ENCODE measurements around the gene PLCH2. TPM values are rescaled to one million over a fixed set of nuclear protein-coding genes. Genes with fewer than 3 reads are reported as not detected.

The PLCH2 gene
- total and polyA plus RNA-seq, 9 of the 15 experiments (the other 6 are each of a cell fraction or from before 2014, with no cell fraction given) = 0.16 TPM; not detected in 8

GRCh38 chr1:2479618-2480017 lies 3.5 kb downstream of the PLCH2 start:
- FAIRE-seq (no peak), ATAC-seq (no peak), DNase-seq (ENCODE audit: extremely low read depth in 1 of 4, low spot score in 3 of 4) (no peak)
- in situ Hi-C loops (cut with MboI) (no loop called here), intact Hi-C loops (cut with micrococcal nuclease) (no loop called here)
- Histone ChIP-seq H4K20me1 (replicated peaks; ENCODE audit: control insufficient read depth, insufficient read depth, low read length) (peaks cover 25% of the 10 kb centered on the region), H3K9me3 (replicated peaks; ENCODE audit: control insufficient read depth, insufficient read depth, low read depth, low read length) (no peaks in the 10 kb centered on the region), H3K4me1 (replicated peaks in 1 of 2; ENCODE audit: control insufficient read depth in 2 of 2, insufficient read depth in 2 of 2, low read length in 2 of 2) (peaks cover 0 to 94% of the 10 kb centered on the region in 2 experiments; a peak in 3 of 5 replicates), H3K27ac (ENCODE audit: extremely low read depth, low read depth, low read length) (no peak overlapping the region), H3K4me3 (no peak overlapping the region), H3K9ac (ENCODE audit: insufficient read depth in 1 of 2, low read depth in 2 of 2, low read length in 2 of 2) (no peak overlapping the region), H3K36me3 (ENCODE audit: control insufficient read depth, insufficient read depth, low read length) (no peaks in the 10 kb centered on the region), H3K79me2 (ENCODE audit: control insufficient read depth, insufficient read depth, low read length) (no peaks in the 10 kb centered on the region), H2AFZ (ENCODE audit: low read depth, low read length) (no peak overlapping the region), H3K9me1 (ENCODE audit: control insufficient read depth, insufficient read depth, low read length) (peaks cover 3% of the 10 kb centered on the region), H3K4me2 (ENCODE audit: insufficient read depth, low read length) (no peak overlapping the region), H3K27me3 (ENCODE audit: control insufficient read depth in 2 of 2, insufficient read depth in 2 of 2, low read length in 2 of 2) (peaks cover 3 to 57% of the 10 kb centered on the region in 2 experiments; a peak in 3 of 5 replicates)
- WGBS (ENCODE audit: insufficient coverage, low coverage, missing lambda C conversion rate) = 23% methylated on average over 27 of the region's 28 CpGs
- POLR2A ChIA-PET = interaction anchor here (1.2 kb wide), 1 partner anchor 9 kb away, joined by 3 read pairs; no protein-coding TSS in a partner anchor
- BruUV-seq (replicated peaks) = no TSS peak
- TF ChIP-seq CHD1 (IDR thresholded peaks at IDR 0.05; ENCODE audit: low read length) (no peak), RBM14 (IDR thresholded peaks at IDR 0.05; ENCODE audit: borderline replicate concordance, insufficient read depth, low read depth, low read length) (0 out of 2 replicates have a peak, but pooled peaks have one; percentile 18), UBTF (IDR thresholded peaks at IDR 0.05; ENCODE audit: borderline replicate concordance in 1 of 2, low read depth in 2 of 2, low read length in 2 of 2) (0 out of 4 replicates have a peak, but pooled peaks of 1 of the 2 experiments have one; percentile 21), CEBPG (CRISPR knock-in tag; IDR thresholded peaks at IDR 0.05) (no peak), CEBPG (tag; conservative IDR thresholded peaks at IDR 0.05 in 1 of 2, IDR thresholded peaks at IDR 0.05 in 1 of 2) (no peak), EGR1 (conservative IDR thresholded peaks at IDR 0.05) (no peak), KLF1 (tag; IDR thresholded peaks at IDR 0.05) (no peak), ZNF445 (CRISPR knock-in tag; IDR thresholded peaks at IDR 0.05; ENCODE audit: low read depth) (no peak), CC2D1A (IDR thresholded peaks at IDR 0.05) (no peak), CTCF (IDR thresholded peaks at IDR 0.05 in 2 of 3, conservative IDR thresholded peaks at IDR 0.05 in 1 of 3; ENCODE audit: insufficient read depth in 2 of 3, low read depth in 1 of 3, low read length in 3 of 3) (no peak), CREB1 (IDR thresholded peaks at IDR 0.05) (no peak), CREB1 (CRISPR knock-in tag; IDR thresholded peaks at IDR 0.05) (no peak), POLR2AphosphoS2 (IDR thresholded peaks at IDR 0.05; ENCODE audit: low read length) (no peak), NFIC (IDR thresholded peaks at IDR 0.05) (peak; percentile 44), FOXM1 (IDR thresholded peaks at IDR 0.05; ENCODE audit: low read depth) (no peak), FOXM1 (CRISPR knock-in tag; IDR thresholded peaks at IDR 0.05; ENCODE audit: low read depth) (no peak), HSF4 (CRISPR knock-in tag; IDR thresholded peaks at IDR 0.05; ENCODE audit: borderline replicate concordance) (no peak), SETDB1 (IDR thresholded peaks at IDR 0.05; ENCODE audit: low read length) (no peak), POLR3G (IDR thresholded peaks at IDR 0.05; ENCODE audit: extremely low read depth, insufficient read length, insufficient replicate concordance) (no peak)
- CTCF ChIA-PET (ENCODE audit: low intra/inter-chr PET ratio) = no interaction called here
